ENCODE measurements around the gene KREMEN1. TPM values are rescaled to one million over a fixed set of nuclear protein-coding genes. Genes with fewer than 3 reads are reported as not detected.

The KREMEN1 gene
- total RNA-seq, 1 experiment from 2014 or later = 5.8 TPM

DNA sequence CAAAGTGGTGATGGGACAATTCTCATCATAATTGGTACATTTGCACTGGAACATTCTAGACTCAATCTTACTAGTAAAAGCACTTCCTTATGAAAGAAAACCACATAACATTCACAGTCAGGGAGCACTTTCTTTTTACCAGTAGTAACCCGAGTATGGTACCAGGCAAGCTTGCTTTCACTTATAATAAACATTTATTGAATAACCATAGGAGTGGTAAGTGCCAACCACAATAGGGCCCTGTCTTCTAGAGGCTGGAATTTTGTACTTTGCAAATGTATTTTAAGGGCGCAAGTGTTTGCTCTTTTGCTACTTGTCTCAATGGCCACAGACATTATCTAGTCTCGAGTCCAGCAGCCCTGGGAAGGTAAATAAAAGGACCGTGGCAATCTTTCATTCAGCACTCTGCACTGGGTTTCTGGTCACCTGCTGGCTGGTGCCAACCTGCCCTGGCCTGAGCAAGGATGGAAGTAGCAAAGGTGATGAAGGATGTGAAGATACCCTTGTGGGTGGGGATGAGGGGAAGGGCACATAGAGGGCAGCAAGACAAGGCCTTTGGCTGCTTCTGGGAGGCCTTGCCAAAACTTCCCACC is 35.4 kb upstream of the KREMEN1 start:
- no peak for ATAC-seq
- H3K36me3 Mint-ChIP-seq = no peaks in the 10 kb centered on the region
- H3K4me3 Mint-ChIP-seq = no peak overlapping the region
- no peaks in the 10 kb centered on the region for H3K9me3 Mint-ChIP-seq
- peaks cover 9% of the 10 kb centered on the region for H3K4me1 Mint-ChIP-seq
- no peak for DNase-seq (ENCODE audit: low spot score)
- H3K27me3 Mint-ChIP-seq (ENCODE audit: low read depth) = no peaks in the 10 kb centered on the region
- peak overlapping the region; percentile 80; the same call in 1 of the 2 replicates for H3K27ac Mint-ChIP-seq
- TF ChIP-seq, protein P1, sequence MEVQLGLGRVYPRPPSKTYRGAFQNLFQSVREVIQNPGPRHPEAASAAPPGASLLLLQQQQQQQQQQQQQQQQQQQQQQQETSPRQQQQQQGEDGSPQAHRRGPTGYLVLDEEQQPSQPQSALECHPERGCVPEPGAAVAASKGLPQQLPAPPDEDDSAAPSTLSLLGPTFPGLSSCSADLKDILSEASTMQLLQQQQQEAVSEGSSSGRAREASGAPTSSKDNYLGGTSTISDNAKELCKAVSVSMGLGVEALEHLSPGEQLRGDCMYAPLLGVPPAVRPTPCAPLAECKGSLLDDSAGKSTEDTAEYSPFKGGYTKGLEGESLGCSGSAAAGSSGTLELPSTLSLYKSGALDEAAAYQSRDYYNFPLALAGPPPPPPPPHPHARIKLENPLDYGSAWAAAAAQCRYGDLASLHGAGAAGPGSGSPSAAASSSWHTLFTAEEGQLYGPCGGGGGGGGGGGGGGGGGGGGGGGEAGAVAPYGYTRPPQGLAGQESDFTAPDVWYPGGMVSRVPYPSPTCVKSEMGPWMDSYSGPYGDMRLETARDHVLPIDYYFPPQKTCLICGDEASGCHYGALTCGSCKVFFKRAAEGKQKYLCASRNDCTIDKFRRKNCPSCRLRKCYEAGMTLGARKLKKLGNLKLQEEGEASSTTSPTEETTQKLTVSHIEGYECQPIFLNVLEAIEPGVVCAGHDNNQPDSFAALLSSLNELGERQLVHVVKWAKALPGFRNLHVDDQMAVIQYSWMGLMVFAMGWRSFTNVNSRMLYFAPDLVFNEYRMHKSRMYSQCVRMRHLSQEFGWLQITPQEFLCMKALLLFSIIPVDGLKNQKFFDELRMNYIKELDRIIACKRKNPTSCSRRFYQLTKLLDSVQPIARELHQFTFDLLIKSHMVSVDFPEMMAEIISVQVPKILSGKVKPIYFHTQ (CRISPR knock-in tag; IDR thresholded peaks at IDR 0.05) = no peak
- TF ChIP-seq, protein P2, sequence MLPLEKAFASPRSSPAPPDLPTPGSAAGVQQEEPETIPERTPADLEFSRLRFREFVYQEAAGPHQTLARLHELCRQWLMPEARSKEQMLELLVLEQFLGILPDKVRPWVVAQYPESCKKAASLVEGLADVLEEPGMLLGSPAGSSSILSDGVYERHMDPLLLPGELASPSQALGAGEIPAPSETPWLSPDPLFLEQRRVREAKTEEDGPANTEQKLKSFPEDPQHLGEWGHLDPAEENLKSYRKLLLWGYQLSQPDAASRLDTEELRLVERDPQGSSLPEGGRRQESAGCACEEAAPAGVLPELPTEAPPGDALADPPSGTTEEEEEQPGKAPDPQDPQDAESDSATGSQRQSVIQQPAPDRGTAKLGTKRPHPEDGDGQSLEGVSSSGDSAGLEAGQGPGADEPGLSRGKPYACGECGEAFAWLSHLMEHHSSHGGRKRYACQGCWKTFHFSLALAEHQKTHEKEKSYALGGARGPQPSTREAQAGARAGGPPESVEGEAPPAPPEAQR (CRISPR knock-in tag; IDR thresholded peaks at IDR 0.05) = no peak
- TF ChIP-seq ZNF263 (CRISPR knock-in tag; IDR thresholded peaks at IDR 0.05; ENCODE audit: low read depth) = no peak
- no peak for TF ChIP-seq SOX15 (CRISPR knock-in tag; IDR thresholded peaks at IDR 0.05)
- TF ChIP-seq, protein P3, sequence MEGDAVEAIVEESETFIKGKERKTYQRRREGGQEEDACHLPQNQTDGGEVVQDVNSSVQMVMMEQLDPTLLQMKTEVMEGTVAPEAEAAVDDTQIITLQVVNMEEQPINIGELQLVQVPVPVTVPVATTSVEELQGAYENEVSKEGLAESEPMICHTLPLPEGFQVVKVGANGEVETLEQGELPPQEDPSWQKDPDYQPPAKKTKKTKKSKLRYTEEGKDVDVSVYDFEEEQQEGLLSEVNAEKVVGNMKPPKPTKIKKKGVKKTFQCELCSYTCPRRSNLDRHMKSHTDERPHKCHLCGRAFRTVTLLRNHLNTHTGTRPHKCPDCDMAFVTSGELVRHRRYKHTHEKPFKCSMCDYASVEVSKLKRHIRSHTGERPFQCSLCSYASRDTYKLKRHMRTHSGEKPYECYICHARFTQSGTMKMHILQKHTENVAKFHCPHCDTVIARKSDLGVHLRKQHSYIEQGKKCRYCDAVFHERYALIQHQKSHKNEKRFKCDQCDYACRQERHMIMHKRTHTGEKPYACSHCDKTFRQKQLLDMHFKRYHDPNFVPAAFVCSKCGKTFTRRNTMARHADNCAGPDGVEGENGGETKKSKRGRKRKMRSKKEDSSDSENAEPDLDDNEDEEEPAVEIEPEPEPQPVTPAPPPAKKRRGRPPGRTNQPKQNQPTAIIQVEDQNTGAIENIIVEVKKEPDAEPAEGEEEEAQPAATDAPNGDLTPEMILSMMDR (IDR thresholded peaks at IDR 0.05) = no peak
- TF ChIP-seq ZNF416 (CRISPR knock-in tag; IDR thresholded peaks at IDR 0.05) = no peak
- no peak for TF ChIP-seq TEAD4 (CRISPR knock-in tag; IDR thresholded peaks at IDR 0.05)
- no peak for TF ChIP-seq CREB1 (CRISPR knock-in tag; IDR thresholded peaks at IDR 0.05)
- TF ChIP-seq CBFB (CRISPR knock-in tag; IDR thresholded peaks at IDR 0.05; ENCODE audit: low read depth) = no peak
- TF ChIP-seq, protein P4, sequence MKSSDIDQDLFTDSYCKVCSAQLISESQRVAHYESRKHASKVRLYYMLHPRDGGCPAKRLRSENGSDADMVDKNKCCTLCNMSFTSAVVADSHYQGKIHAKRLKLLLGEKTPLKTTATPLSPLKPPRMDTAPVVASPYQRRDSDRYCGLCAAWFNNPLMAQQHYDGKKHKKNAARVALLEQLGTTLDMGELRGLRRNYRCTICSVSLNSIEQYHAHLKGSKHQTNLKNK (CRISPR knock-in tag; IDR thresholded peaks at IDR 0.05) = no peak
- TF ChIP-seq MYBL2 (CRISPR knock-in tag; IDR thresholded peaks at IDR 0.05) = no peak
- no peak for TF ChIP-seq NR3C1 (CRISPR knock-in tag; conservative IDR thresholded peaks at IDR 0.05; ENCODE audit: low read depth)
- TF ChIP-seq, protein P5, sequence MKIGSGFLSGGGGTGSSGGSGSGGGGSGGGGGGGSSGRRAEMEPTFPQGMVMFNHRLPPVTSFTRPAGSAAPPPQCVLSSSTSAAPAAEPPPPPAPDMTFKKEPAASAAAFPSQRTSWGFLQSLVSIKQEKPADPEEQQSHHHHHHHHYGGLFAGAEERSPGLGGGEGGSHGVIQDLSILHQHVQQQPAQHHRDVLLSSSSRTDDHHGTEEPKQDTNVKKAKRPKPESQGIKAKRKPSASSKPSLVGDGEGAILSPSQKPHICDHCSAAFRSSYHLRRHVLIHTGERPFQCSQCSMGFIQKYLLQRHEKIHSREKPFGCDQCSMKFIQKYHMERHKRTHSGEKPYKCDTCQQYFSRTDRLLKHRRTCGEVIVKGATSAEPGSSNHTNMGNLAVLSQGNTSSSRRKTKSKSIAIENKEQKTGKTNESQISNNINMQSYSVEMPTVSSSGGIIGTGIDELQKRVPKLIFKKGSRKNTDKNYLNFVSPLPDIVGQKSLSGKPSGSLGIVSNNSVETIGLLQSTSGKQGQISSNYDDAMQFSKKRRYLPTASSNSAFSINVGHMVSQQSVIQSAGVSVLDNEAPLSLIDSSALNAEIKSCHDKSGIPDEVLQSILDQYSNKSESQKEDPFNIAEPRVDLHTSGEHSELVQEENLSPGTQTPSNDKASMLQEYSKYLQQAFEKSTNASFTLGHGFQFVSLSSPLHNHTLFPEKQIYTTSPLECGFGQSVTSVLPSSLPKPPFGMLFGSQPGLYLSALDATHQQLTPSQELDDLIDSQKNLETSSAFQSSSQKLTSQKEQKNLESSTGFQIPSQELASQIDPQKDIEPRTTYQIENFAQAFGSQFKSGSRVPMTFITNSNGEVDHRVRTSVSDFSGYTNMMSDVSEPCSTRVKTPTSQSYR (CRISPR knock-in tag; IDR thresholded peaks at IDR 0.05) = no peak
- TF ChIP-seq IRF2 (CRISPR knock-in tag; IDR thresholded peaks at IDR 0.05; ENCODE audit: borderline replicate concordance, low read depth) = no peak
- TF ChIP-seq, protein P6, sequence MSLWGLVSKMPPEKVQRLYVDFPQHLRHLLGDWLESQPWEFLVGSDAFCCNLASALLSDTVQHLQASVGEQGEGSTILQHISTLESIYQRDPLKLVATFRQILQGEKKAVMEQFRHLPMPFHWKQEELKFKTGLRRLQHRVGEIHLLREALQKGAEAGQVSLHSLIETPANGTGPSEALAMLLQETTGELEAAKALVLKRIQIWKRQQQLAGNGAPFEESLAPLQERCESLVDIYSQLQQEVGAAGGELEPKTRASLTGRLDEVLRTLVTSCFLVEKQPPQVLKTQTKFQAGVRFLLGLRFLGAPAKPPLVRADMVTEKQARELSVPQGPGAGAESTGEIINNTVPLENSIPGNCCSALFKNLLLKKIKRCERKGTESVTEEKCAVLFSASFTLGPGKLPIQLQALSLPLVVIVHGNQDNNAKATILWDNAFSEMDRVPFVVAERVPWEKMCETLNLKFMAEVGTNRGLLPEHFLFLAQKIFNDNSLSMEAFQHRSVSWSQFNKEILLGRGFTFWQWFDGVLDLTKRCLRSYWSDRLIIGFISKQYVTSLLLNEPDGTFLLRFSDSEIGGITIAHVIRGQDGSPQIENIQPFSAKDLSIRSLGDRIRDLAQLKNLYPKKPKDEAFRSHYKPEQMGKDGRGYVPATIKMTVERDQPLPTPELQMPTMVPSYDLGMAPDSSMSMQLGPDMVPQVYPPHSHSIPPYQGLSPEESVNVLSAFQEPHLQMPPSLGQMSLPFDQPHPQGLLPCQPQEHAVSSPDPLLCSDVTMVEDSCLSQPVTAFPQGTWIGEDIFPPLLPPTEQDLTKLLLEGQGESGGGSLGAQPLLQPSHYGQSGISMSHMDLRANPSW (CRISPR knock-in tag; conservative IDR thresholded peaks at IDR 0.05; ENCODE audit: low read depth) = no peak
- TF ChIP-seq, protein P7, sequence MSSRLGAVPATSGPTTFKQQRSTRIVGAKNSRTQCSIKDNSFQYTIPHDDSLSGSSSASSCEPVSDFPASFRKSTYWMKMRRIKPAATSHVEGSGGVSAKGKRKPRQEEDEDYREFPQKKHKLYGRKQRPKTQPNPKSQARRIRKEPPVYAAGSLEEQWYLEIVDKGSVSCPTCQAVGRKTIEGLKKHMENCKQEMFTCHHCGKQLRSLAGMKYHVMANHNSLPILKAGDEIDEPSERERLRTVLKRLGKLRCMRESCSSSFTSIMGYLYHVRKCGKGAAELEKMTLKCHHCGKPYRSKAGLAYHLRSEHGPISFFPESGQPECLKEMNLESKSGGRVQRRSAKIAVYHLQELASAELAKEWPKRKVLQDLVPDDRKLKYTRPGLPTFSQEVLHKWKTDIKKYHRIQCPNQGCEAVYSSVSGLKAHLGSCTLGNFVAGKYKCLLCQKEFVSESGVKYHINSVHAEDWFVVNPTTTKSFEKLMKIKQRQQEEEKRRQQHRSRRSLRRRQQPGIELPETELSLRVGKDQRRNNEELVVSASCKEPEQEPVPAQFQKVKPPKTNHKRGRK (CRISPR knock-in tag; IDR thresholded peaks at IDR 0.05; ENCODE audit: borderline replicate concordance) = no peak
- TF ChIP-seq NFATC4 (CRISPR knock-in tag; IDR thresholded peaks at IDR 0.05) = no peak
- ChIA-PET POLR2A (no interaction called here), CTCF (interaction anchor here (0.6 kb wide), 1 partner anchor 94 kb away, joined by 3 read pairs; no protein-coding TSS in a partner anchor)

All from WTC11 (cell line).